IPS-20b (cell line): ENCODE data around the gene UBE2O.

Experiments used
- H3K27ac ChIP-seq: one replicate; pipeline ENCODE4 v1.5.1; 2013; ENCODE audit warnings: low read length
- H3K27me3 ChIP-seq: 2 replicates; pipeline ENCODE4 v1.6.1; 2013; ENCODE audit warnings: mild to moderate bottlenecking, low read length, inconsistent platforms; ENCODE audit not compliant: insufficient read depth
- H3K36me3 ChIP-seq: 2 replicates; pipeline ENCODE4 v1.6.1; 2013; ENCODE audit warnings: low read depth, mild to moderate bottlenecking, inconsistent platforms, low read length, moderate library complexity; ENCODE audit not compliant: insufficient read depth
- H3K4me1 ChIP-seq: 2 replicates; pipeline ENCODE4 v1.6.1; 2013; ENCODE audit warnings: mild to moderate bottlenecking, control low read depth, inconsistent platforms, low read length, moderate library complexity; ENCODE audit not compliant: insufficient read depth
- H3K4me3 ChIP-seq: 2 replicates; pipeline ENCODE4 v1.5.1; 2013; ENCODE audit warnings: mild to moderate bottlenecking, low read length, inconsistent platforms
- H3K9ac ChIP-seq: 2 replicates; pipeline ENCODE4 v1.6.1; 2013; ENCODE audit warnings: low read depth, mild to moderate bottlenecking, inconsistent platforms, low read length, moderate library complexity
- H3K9me3 ChIP-seq: 2 replicates; pipeline ENCODE4 v1.6.1; 2013; ENCODE audit warnings: mild to moderate bottlenecking, low read depth, low read length, inconsistent platforms; ENCODE audit not compliant: insufficient read depth

Gene UBE2O

DNA sequence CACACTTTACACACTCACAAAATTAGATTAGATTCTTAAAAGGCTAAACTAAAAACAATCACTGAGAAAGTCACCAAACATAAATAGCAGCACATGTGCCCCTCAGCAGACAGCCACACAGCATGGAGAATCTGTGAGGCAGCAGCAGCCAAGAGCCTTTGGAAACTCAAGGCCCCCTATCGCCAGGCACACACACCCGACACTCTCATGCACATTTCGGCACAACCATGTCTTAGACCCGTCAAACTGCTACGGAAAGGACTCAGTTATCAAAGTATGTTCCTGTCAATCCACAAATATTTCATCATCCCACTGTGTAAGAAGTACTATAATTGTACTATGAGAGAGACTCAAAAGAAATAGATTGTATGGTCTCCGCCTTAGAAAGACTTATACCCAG, 20.9 kb downstream of the UBE2O start:
- H3K4me3 ChIP-seq: no peak overlapping the region
- no peaks in the 10 kb centered on the region for H3K9me3 ChIP-seq
- no peaks in the 10 kb centered on the region for H3K27me3 ChIP-seq
- peaks cover 12% of the 10 kb centered on the region; the same call in 1 of the 2 replicates for H3K4me1 ChIP-seq
- no peak overlapping the region for H3K27ac ChIP-seq
- no peaks in the 10 kb centered on the region for H3K36me3 ChIP-seq
- no peak overlapping the region for H3K9ac ChIP-seq

GRCh38 chr17:76431509-76431908, 21.4 kb downstream of the UBE2O start:
- Histone ChIP-seq H3K4me1 (peaks cover 12% of the 10 kb centered on the region; the same call in 1 of the 2 replicates), H3K4me3 (no peak overlapping the region), H3K9ac (no peak overlapping the region), H3K9me3 (no peaks in the 10 kb centered on the region), H3K27me3 (no peaks in the 10 kb centered on the region), H3K27ac (no peak overlapping the region), H3K36me3 (no peaks in the 10 kb centered on the region)

- H3K4me1 ChIP-seq: peaks cover 12% of the 10 kb centered on the region; the same call in 1 of the 2 replicates
- no peaks in the 10 kb centered on the region for H3K9me3 ChIP-seq
Observed at GRCh38 chr17:76428511-76428910, 24.4 kb downstream of the UBE2O start.

DNA sequence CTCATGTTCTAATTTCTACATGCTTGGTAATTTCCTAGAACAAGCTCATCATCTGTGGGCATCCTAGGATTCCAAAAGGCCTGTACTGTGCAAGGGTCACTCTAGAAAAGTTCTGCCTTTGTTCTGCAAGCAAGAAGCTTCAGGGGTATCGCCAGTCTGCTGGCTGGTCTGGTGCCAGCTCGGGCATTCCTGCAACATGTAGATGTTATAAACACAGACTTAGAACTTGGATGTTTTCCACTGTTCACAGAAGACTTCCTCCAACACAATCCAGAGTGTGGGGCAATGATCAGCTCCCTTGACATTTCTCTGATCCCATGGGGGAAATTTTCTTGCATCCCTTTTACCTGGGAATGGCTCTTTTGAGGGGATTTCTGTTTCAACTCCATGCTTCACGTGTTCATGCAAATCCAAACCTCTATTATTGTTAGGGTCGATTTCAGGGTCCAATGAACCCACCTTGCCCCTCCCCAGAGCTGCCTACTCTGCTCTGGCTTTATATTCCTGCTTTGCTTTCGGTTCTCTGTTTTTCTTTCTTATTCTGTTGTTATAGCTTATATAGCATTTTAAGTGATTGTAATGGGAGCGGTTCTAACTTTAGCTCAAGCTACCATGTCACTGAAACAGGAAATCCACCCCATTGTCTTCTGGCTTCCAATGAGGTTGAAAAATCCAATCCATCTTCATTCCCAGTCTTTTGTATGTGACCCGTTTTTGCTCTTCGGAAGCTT, 25.3 kb downstream of the UBE2O start:
- Histone ChIP-seq H3K36me3 (no peaks in the 10 kb centered on the region), H3K27ac (no peak overlapping the region), H3K9ac (no peak overlapping the region), H3K9me3 (no peaks in the 10 kb centered on the region), H3K4me1 (peaks cover 12% of the 10 kb centered on the region; the same call in 1 of the 2 replicates), H3K4me3 (no peak overlapping the region), H3K27me3 (no peaks in the 10 kb centered on the region)

More at GRCh38 chr17:76428511-76428910, 24.4 kb downstream of the UBE2O start:
- no peaks in the 10 kb centered on the region for H3K27me3 ChIP-seq
- H3K4me3 ChIP-seq: no peak overlapping the region
- no peaks in the 10 kb centered on the region for H3K36me3 ChIP-seq
- H3K27ac ChIP-seq: no peak overlapping the region
- no peak overlapping the region for H3K9ac ChIP-seq

- Histone ChIP-seq H3K9ac (no peak overlapping the region), H3K27ac (no peak overlapping the region), H3K36me3 (no peaks in the 10 kb centered on the region), H3K27me3 (no peaks in the 10 kb centered on the region), H3K4me1 (peaks cover 11% of the 10 kb centered on the region; the same call in 1 of the 2 replicates), H3K4me3 (no peak overlapping the region), H3K9me3 (no peaks in the 10 kb centered on the region)
Observed at GRCh38 chr17:76426853-76427252, 26.1 kb downstream of the UBE2O start.

DNA sequence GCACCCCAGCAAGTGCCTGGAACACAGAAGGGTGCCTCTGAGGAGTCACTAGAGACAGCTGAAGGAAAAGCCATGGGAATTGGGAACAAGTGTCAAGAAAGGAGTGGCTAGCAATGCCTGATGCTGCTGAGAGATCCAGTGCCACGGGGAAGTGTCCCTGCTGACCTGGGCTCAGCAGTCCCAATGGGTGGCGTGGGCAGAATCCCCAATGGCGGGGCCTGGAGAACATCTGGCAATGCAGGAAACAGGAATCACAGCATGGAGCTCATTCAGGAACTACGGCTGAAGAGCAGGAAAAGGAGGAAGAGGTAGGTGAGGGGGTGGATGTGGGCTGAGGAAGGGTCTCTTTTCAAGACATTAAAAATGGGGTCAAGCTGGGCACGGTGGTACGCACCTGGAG, 30.1 kb downstream of the UBE2O start:
- Histone ChIP-seq H3K9ac (no peak overlapping the region), H3K27me3 (no peaks in the 10 kb centered on the region), H3K4me1 (0 out of 2 replicates have a peak, but pooled peaks cover 4% of the 10 kb centered on the region), H3K4me3 (no peak overlapping the region), H3K27ac (no peak overlapping the region), H3K9me3 (no peaks in the 10 kb centered on the region), H3K36me3 (no peaks in the 10 kb centered on the region)

- Histone ChIP-seq H3K9me3 (no peaks in the 10 kb centered on the region), H3K27ac (no peak overlapping the region), H3K27me3 (no peaks in the 10 kb centered on the region), H3K36me3 (no peaks in the 10 kb centered on the region), H3K4me1 (0 out of 2 replicates have a peak, but pooled peaks cover 4% of the 10 kb centered on the region), H3K4me3 (no peak overlapping the region), H3K9ac (no peak overlapping the region)
Observed at GRCh38 chr17:76422406-76422805, 30.5 kb downstream of the UBE2O start.

DNA sequence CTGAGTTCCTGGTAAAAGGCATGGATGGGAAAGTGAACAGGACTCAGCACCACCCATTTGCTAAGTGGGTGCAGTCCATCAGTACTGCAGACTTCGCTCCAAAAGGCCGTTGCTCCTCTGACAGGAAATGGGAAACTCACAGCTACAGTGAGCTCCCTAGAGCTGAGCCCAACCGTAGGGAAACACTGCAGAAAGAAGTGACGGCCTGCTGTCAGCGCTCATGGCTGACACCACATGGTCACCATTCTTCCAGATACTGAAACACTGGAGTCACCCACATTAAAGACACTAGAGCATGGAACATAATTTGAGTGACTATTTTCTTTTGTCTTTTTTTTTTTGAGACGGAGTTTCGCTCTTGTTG, 31.9 kb downstream of the UBE2O start:
- 0 out of 2 replicates have a peak, but pooled peaks cover 4% of the 10 kb centered on the region for H3K4me1 ChIP-seq
- no peak overlapping the region for H3K9ac ChIP-seq
- no peak overlapping the region for H3K27ac ChIP-seq
- H3K4me3 ChIP-seq: no peak overlapping the region
- H3K36me3 ChIP-seq: 0 out of 2 replicates have a peak, but pooled peaks cover 5% of the 10 kb centered on the region
- no peaks in the 10 kb centered on the region for H3K27me3 ChIP-seq
- no peaks in the 10 kb centered on the region for H3K9me3 ChIP-seq

DNA sequence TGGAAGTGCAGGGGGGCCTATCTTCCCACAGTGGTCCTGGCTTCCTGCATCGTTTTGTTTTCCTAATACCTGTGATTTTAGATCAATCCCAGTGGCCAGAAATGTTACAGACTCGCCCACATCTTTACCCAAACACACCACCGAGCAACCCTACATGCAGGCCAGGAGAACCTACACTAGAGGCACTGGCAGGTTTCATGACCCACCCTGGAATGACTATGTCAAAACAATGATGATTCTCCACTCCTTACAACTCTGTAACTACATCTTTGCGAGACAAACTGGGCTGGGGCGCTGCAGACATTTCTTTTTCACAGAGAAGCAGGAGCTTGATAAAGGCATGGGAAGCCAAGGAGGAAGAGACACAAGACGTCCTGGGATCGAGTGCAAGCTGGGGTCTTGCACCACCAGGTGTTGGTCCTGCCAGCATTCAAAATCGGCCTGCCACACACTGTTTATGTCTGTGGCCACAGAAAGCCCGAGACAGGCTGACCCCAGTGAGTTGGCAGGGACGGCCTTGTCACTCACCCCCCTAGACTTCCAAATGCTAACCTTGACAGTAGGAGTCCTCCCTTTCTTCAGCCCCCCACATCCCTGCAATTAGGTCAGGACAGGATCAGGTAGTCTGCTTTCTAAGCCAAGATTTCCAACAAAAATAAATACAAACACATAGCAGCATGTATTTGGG, 32.5 kb downstream of the UBE2O start:
- Histone ChIP-seq H3K9me3 (no peaks in the 10 kb centered on the region), H3K36me3 (0 out of 2 replicates have a peak, but pooled peaks cover 5% of the 10 kb centered on the region), H3K4me3 (no peak overlapping the region), H3K27me3 (no peaks in the 10 kb centered on the region), H3K27ac (no peak overlapping the region), H3K4me1 (0 out of 2 replicates have a peak, but pooled peaks cover 4% of the 10 kb centered on the region), H3K9ac (no peak overlapping the region)

DNA sequence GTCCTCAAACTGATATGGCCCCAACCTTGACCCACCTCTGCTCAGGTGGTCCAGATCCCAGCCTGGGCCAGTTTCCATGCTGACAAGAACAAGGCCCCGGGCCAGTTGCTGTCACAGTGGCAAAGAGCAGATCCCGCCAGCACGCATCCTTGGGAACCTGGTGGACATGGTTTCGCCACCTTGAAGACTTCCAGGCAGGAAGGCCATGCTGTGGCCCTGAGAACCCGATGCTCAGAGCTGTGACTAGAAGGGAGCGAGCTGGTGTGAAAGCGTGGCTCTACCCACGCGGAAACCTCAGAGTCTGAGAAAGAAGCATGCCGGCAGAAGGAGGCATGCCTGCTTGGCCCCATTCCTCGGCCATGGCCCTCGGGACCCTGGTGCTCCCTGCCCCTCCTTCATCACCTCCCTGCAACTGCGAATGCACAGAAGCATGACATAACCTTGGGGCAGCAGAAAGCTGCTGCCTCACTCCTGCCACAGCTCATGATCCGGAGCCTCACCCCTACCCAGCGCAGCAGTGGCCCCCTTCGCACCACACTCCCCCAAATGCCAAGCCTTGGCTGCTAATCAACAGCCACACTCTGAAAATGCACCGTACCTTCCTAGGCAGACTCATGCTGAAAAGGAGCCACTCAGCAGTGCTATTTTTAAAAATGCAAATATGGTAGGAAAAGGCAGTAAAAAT, 33.2 kb downstream of the UBE2O start:
- H3K36me3 ChIP-seq: 0 out of 2 replicates have a peak, but pooled peaks cover 5% of the 10 kb centered on the region
- no peak overlapping the region for H3K27ac ChIP-seq
- no peaks in the 10 kb centered on the region for H3K9me3 ChIP-seq
- no peak overlapping the region for H3K9ac ChIP-seq
- H3K4me3 ChIP-seq: no peak overlapping the region
- no peaks in the 10 kb centered on the region for H3K27me3 ChIP-seq
- H3K4me1 ChIP-seq: 0 out of 2 replicates have a peak, but pooled peaks cover 4% of the 10 kb centered on the region

GRCh38 chr17:76417499-76418143, 35.3 kb downstream of the UBE2O start:
- H3K36me3 ChIP-seq: 0 out of 2 replicates have a peak, but pooled peaks cover 5% of the 10 kb centered on the region
- H3K9ac ChIP-seq: no peak overlapping the region
- peaks cover 10% of the 10 kb centered on the region; the same call in 1 of the 2 replicates for H3K4me1 ChIP-seq
- no peak overlapping the region for H3K4me3 ChIP-seq
- H3K9me3 ChIP-seq: no peaks in the 10 kb centered on the region
- H3K27me3 ChIP-seq: no peaks in the 10 kb centered on the region
- H3K27ac ChIP-seq: no peak overlapping the region
